Nucleus accumbens (tissue), 56 donors: ENCODE results near the gene TMEM100.
A peak's percentile ranks its signal among the peaks of the same experiment; 100 is the strongest.

Experiments
- DNase-seq, 56 donors: peaks; one replicate each; lab custom pipeline; 2025; lab: John Stamatoyannopoulos, UW

The TMEM100 gene

DNA sequence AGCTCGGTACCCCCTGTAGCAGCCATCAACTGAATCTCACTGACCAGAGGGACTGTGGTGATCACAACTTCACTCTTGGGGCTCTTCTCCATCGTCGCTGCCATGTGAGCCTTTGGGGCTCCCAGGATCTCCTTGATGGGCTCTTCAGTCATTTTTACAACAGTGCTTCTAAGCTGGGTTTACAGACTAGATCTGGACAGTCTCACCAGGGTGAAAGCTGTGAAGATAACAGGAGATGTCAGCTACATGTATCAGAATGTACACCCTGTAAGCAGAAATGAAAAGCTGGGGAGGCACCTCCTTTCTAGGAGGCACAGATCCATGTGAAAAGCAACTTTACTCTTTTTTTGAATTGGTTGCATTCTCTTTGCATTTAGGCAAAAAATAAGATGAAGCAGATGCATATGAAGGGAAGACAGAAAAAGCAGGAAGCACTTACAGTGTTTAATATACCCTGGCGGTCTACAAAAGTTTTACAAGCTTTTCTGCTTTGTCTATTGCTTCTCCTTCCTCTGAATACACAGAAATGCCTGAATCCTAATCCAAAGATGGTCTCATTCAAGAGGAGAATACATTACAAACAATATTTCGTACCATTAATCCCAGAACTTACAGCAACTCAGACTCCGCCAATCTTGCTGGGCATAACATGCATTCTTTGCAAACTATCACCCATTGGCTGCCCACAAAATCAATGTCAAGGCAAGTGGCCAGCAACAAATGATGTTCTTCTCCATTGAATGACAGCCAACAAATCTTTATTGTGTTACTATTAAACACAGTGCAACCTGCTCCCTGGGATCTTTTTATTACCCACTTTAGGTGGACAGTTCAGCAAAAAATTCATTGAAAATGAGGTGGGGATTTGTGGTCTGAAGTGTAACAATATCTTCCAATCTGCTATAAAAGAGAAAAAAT, 1.5 kb downstream of the TMEM100 start:
- no peak for DNase-seq

DNA sequence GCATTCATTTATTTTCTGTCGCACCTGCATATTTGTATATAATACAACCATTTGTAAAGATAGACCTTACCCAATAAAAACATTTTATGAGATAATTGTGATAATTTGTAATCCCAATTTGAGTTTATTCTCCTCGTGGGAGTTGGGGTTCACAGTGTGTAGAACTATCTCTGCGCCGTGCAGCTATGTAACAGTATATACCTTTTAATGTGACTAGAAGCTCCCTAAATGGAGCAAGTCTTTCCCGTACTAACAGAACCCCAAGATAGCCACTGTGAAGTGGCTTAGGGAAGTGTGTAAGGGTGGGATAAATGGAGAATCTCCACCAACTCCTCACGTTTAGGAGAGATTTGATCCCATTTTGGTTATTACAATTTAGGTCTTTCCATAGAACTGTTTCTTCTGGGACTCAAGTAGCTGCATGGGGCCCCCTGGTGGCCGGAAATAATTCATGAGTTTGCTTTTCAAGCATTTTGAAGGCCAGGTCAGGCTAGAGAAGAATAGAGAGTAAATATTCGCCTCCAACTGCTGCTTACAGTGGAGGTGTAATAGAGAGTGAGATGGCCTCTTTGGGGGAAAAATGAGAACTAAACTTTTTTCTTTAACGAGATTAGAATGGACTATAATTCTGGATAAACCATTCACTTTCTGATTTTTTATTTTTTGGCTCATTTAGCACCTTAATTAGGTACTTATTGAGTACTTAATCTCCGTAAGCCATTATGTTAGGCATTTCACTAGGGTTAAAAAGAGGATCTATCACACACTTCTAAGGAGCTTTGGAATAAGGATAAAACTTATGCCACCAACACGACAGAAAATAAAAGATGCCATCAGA, 4.5 kb downstream of the TMEM100 start:
- DNase-seq, result peak in 37 of 56 donors; percentile 4 to 86 (median 31)

DNA sequence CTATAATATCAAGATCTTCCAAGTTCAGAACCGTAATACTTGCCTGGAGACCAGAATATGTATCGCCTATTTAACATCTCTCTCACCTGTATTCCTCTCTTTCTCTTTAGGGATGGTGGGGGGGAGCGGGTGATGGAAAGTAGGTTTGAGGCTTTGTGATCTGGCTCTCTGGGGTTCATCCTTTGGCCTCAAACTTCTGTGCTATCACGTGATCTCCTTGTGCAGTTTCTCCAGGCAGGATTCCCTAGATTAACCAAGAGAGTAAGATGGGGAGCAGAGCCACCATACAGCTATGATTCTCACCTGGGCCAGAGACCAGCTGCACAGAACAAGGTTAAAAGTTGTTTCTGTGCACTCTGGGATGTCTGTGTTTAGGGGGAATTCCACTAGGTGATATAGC, 5.2 kb downstream of the TMEM100 start:
- no peak for DNase-seq

DNA sequence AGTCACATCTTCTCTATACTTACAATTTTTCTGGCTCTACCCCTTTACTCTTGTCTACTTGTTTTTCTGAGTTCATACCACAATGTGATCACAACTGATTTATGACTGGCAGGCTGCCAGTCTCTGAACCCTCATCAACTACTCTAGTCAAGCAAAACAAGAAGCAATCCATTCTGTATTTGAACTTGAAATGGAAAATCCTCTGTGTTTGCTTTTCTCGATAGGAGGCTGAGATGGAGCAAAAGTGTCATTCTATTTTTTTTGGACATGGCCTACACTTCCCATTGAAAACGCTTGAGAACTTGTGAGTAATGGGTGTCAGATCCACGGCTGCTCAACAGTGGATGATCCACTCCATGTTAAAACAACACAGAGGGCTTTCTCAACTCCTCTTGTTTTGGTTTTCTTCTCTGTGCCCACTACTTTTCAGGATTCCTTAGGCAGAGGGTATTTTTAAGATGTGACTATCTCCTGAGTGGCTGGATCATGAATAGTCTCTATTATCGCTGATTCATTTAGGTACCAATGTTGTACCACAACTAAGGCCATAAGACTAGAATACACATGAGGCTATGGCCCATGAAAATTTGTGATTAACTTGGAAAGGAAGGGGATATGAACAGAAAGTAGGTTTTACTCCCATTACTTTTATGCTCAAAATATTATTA, 11.7 kb downstream of the TMEM100 start:
- no peak for DNase-seq

DNA sequence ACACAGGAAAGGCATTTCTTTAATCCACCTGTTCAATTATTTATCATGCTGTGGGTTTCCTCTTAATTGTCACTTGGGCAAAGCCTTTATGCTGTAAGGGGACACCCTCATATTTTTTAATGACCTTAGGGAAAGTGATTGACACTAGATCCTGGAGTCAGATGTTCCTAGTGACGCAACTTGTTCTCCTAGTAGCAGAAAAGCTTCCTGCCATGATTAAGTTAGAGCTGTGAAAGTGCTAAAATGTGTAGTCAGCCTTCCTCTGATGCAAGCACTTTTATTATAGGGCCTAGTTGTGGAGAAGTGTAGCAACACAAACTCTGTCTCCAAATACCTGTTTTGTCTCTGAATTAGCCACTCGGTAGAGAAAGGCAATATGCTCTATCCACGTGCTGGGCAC, 12.3 kb downstream of the TMEM100 start:
- DNase-seq, result no peak

DNA sequence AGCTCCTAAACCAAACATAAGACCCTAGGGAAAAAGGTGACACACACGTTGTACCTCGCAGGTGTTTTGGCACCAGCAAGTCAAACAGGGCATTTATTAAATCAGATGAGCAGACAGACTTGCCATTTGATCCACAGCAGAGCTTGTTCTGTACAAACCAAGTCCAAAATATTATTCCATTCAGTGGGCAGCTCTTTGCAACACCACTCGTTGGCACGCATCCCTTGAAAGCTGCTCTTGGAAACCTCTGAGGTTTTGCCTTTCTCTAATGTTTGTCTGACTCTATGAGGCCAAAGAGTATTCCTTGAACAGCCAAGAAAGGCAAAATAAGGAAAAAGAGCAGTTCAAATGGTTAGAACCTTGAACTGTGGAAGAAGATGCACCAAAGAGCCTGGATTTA, 12.7 kb downstream of the TMEM100 start:
- no peak for DNase-seq

DNA sequence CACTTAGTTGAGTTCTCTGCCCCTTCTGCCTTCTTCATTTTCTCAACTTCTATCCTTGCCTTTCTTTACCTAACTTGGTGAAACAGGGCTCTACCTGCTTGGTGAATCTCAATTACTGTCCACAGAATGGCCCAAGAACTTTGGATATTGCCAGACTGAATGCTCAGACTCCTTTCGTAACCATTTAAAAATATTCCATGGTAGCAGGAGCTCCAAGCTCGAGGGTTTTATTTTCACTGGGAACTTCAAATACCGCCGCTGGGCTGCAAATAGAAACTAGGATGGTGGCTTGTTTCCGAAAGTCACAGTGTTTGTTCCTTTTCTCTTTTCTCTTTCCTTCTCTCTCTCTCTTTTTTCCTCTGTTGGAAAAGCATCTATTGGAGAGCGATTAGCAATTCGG, 13.2 kb downstream of the TMEM100 start:
- DNase-seq, result no peak

DNA sequence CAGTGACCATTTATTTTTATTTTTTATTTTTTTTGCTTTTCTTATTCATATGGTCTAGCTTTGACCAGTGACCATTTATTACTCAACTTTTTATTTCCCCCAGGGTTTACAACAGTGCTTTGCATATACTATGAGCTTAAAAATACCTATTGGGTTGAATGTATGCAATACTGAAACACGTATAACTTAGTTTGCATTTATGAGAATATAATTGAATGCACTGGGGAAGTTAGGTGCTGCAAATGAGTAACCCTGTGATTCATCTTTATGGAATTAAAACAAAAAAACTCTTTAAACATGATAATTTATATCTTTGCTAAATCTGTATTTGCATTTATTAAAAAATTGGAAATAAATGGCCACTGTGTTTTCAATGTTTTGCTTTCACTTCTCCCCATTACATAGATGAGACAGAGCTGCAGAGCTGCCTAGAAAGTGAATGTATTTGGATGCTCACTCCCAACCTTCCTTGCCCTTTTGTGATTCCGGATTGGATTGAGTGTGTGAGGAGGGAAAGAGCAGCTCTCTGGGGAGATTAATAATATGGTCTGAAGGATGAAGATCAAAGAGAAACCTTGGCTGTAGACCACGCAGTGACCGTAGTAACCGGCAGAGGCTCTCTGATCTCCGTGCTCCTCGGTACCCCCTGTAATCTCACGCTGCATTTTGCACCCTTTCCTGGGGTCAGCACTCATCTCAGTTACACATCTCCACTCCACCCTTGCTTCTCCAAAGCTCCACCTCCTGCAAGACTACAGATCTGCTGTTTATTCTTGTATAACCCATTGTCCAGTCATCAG, 14.3 kb downstream of the TMEM100 start:
- no peak for DNase-seq

DNA sequence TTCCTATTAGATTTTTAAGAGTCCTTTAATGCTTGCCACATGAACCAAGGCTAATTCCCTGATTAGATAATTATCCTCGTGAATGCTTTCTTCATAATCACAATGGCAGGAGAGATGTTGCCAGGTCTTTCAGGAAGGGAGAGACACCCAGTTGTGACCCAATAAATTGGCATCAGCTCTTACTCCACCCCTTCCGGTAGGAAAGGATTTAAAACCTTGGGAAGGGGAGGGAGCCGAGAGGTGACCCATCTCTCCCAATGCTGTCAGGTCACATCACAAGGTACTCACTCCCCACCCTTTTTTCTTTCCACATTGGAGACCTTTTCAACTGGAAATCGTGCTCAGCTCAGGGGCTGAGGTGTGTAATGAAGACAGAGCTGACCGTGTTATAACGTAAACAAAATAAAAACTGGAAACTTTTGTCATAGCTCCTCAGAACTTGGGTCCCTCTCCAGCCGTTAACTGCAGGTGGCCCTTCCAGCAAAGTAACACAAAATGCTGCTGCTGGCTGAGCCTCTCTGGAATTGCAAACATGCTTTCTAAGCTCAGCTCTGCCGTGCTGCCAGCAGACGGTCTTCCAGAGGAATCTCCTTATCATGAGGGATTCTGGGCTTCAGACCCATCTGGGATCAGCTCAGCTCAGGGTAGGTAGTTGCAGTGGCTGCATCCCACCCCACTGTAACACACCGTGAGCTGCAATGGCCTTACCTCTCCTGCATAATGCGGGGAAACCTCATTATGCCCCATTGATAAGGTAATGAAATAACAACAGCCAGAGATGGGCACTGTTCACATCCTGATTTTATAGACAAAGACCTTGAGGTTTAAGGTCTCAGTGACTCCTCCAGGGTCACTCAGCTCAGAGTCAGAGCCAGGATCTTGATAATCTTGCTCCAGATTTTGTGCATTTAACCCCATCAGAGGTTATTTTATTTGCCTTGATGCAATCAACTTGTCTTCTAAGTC, 15.6 kb downstream of the TMEM100 start:
- no peak for DNase-seq

DNA sequence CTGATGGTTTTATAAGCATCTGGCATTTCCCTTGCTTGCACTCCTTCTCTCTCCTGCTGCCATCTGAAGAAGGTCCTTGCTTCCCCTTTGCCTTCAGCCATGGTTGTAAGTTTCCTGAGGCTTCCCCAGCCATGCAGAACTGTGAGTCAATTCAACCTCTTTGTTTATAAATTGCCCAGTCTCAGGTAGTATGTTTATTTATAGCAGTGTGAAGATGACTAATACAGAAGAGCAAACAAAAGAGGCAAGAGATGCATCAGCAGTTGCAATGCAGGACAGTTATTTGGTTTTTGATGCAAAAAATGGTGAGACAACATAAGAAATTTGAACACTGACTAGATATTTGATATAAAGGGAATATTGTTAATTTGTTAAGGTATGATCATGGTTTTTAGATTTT, 16.8 kb downstream of the TMEM100 start:
- DNase-seq, result no peak

DNA sequence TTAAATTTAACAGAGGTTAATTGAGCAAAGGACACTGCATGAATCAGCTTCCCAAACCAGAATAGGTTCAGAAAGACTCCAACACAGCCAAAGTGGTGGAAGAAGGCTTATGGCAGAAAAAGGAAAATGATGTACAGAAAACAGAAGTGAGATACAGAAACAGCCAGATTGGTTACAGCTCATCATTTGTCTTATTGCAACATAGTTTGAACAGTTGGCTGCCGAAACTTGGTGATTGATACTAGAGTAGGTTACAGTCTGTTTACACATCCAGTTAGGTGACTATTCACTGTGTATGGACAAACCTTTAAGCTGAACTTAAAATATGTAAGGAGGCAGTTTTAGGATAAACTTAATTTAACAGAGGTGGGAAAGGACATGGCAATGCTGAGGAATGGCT, 18.3 kb downstream of the TMEM100 start:
- DNase-seq, result no peak

DNA sequence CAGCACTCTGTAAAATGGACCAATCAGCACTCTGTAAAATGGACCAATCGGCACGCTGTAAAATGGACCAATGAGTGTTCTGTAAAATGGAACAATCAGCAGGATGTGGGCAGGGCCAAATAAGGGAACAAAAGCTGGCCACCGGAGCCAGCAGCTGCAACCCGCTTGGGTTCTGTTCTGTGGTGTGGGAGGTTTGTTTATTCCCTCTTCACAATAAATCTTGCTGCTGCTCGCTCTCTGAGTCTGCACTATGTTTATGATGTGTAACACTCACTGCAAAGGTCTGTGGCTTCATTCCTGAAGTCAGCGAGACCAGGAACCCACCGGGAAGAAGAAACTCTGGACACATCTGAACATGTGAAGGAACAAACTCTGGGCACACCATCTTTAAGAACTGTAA, 20.5 kb downstream of the TMEM100 start:
- no peak for DNase-seq

DNA sequence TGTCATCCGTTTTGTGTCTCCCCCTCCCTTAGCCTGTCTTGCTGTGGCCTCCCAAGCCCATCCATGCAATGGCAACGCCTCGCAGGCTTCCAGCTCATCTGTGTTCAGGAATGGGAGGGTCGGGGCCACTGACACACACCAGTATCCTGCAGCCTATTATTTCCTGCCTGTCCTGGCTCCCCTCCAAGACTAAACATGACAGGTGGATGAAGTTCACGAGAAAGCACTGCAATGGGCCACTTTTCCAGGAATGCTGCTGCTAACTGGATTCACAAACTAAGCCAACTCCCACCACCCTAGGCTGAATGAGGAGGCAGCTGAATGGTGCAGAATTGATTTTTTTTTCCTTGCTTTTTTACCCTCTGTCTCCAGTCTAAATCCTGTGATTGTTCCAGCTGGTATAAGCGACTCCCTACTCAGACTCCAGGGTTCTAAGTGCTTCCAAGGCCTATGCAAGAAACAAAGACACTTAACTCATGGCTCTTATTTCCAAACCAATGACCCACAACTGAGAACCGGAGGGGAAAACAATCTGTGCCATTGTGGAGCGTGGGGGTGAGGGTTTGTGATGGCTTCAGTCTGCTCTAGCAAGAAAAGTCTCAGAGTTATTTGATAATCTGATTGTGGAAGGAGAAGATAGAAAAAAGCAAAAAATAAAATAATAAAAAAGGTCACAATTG, 23.3 kb downstream of the TMEM100 start:
- DNase-seq, result no peak

DNA sequence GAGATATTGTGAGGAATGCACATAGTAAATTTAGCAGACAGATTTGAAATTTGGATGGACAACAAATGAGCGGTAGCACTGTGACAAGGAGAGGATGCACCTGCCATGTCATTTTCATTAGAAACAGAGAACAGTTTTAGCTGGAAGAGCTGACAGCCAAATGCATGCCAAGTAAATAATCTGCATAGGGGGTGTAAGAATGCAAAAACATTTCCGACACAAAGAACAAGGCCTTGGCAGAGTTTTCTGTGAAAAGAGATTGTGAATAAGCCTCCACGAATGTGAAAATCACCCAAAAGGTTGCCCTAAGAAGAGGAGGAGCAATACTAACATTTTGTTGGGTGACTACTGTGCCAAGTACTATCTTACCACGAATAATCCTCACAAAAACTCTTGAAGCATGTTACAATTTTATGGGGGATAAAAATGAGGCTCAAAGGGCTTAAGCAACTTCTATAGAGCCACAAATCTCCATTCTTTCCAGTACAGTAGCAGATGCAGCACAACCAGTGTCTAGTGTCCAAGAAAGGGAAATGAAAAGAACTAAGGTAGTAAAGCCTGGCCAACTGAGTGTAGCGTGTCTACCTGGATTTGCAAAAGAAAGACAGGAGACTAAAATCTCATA, 28.3 kb downstream of the TMEM100 start:
- no peak for DNase-seq

DNA sequence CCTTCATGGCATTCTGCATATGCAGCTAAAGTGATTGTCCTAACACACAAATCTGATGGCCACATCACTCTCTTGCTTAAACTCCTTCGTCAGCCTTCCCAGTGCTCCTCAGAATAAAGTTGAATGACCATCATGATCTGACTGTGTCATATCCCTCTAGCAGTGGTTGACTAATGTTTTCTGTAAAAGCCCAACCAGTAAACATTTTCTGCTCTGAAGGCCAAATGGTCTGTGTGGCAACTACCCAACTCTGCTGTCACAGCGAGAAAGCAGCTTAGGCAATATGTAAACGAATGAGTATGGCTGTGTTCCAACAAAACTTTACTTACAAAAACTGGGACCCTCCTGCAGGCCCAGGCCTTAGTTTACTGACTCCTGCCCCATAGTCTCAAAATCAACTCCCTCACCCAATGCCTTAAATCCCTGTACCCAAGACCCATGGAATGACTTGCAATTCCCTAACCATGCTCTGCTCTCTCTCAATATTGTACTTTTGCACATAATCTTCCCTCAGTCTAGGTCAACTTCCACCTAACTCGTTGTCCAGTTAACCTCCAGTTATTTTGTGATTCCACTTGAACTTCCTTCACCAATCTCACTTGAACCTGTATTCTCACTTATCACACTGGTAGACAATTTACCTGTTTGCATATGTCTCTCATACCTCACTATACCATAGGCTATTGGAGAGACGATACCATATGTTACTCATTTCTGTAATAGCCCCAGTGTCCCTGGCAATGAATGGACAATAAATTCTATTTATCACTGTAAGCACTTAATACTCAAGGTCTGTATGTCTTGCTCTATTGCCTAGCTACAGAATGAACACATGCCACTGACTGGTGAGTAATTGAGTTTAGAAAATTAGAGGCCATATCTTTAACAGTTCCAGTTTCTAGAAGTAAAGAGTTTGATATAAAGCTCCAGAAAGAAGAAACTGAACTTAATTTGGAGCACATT, 29.1 kb downstream of the TMEM100 start:
- DNase-seq, result no peak

DNA sequence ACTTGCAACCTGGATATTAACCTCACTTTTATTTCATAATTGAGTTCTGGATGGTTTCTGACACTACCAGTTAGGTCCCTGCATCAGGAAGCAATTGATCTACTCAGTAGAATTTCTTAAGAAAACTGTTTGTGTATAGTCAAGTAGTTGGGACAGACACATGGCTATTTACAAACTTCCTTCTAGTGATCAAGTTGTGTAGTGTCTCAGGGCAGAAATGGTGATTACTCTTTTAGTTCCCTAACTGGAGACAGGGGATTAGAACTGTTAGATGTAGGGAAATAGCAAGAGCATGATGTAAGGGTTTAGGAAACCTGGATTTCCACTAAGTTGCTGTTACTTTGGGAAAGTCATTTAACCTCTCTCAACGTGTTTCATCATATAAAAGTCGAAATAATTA, 30.4 kb downstream of the TMEM100 start:
- no peak for DNase-seq

DNA sequence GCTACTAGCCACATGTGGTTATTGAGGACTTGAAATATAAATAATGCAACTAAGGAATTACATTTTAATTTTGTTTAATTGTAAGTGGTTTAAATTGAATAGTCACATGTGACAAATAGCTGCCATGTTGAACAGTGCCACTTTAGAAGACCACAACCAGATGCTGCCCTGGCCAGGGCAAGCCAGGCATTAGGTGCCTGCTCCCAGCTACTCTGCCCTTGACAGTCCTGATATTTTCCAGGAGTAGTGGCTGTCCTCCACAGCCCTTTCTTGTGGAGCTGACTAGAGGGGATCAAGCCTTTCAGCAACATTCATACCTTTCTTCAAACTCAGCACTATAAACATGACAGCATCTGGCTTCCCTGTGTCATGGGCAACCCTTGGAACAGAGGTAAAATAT, 31.0 kb downstream of the TMEM100 start:
- no peak for DNase-seq
